ENCODE data around the gene DLK2. TPM values are rescaled to one million over a fixed set of nuclear protein-coding genes. Genes with fewer than 3 reads are reported as not detected.
"Not testable (repeated sequence)": the region's sequence is repeated elsewhere in the genome, so short reads cannot be mapped to it uniquely, and the experiment has no call there.

DLK2 gene
- total RNA-seq, 4 donors from 2014 or later = not detected

GRCh38 chr6:43471399-43471798 is 16.1 kb upstream of the DLK2 start:
- DNase-seq = no peak
- H3K36me3 ChIP-seq = no peaks in the 10 kb centered on the region
- no peaks in the 10 kb centered on the region for H3K27me3 ChIP-seq
- no peak overlapping the region for H3K27ac ChIP-seq
- H3K9me3 ChIP-seq = no peaks in the 10 kb centered on the region
- H3K4me1 ChIP-seq = no peaks in the 10 kb centered on the region
- TF ChIP-seq POLR2A (IDR thresholded peaks at IDR 0.05) (no peak), CTCF (IDR thresholded peaks at IDR 0.05) (no peak)
- H3K4me3 ChIP-seq = no peak overlapping the region

- H3K27me3 ChIP-seq = no peaks in the 10 kb centered on the region
- H3K4me1 ChIP-seq = no peaks in the 10 kb centered on the region
- no peaks in the 10 kb centered on the region for H3K36me3 ChIP-seq
- no peak for TF ChIP-seq CTCF (IDR thresholded peaks at IDR 0.05)
- TF ChIP-seq POLR2A (IDR thresholded peaks at IDR 0.05) = no peak
- DNase-seq = no peak
- no peaks in the 10 kb centered on the region for H3K9me3 ChIP-seq
- H3K4me3 ChIP-seq = no peak overlapping the region
- H3K27ac ChIP-seq = no peak overlapping the region
Observed at GRCh38 chr6:43469947-43470346, 14.6 kb upstream of the DLK2 start.

- Histone ChIP-seq H3K4me3 (no peak overlapping the region), H3K36me3 (no peaks in the 10 kb centered on the region), H3K9me3 (no peaks in the 10 kb centered on the region), H3K27ac (no peak overlapping the region), H3K27me3 (no peaks in the 10 kb centered on the region), H3K4me1 (no peaks in the 10 kb centered on the region)
- TF ChIP-seq CTCF (IDR thresholded peaks at IDR 0.05) (no peak), POLR2A (IDR thresholded peaks at IDR 0.05) (no peak)
- no peak for DNase-seq
Observed at GRCh38 chr6:43468748-43469681, 13.7 kb upstream of the DLK2 start.

DNA sequence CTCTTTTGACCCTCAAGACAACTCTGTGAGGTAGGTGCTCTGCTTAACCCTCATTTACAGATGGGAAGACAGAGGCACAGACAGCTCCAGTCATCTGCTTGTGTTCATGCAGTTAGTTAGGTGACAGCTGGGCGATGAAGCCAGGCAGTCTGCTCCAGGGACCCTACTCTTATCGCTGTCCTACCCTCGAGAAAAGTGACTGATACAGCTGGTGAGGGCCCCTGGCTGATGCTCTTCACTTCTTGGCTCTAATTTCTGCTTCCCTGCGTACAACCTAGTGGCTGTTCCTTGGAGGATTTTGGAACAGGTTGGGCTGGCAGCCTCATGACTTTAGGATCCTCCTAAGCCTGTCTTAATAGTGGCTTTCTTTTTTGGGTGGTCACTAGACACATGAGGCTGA is 12.9 kb upstream of the DLK2 start:
- no peak overlapping the region for H3K4me3 ChIP-seq
- no peaks in the 10 kb centered on the region for H3K27me3 ChIP-seq
- H3K4me1 ChIP-seq = no peaks in the 10 kb centered on the region
- no peaks in the 10 kb centered on the region for H3K36me3 ChIP-seq
- no peak overlapping the region for H3K27ac ChIP-seq
- no peak for DNase-seq
- TF ChIP-seq POLR2A (IDR thresholded peaks at IDR 0.05) = no peak
- TF ChIP-seq CTCF (IDR thresholded peaks at IDR 0.05) = no peak
- no peaks in the 10 kb centered on the region for H3K9me3 ChIP-seq

GRCh38 chr6:43467752-43468151 is 12.4 kb upstream of the DLK2 start:
- no peak overlapping the region for H3K4me3 ChIP-seq
- no peak for DNase-seq
- no peak overlapping the region for H3K27ac ChIP-seq
- TF ChIP-seq CTCF (IDR thresholded peaks at IDR 0.05) (no peak), POLR2A (IDR thresholded peaks at IDR 0.05) (no peak)
- no peaks in the 10 kb centered on the region for H3K36me3 ChIP-seq
- no peaks in the 10 kb centered on the region for H3K4me1 ChIP-seq
- H3K27me3 ChIP-seq = no peaks in the 10 kb centered on the region
- H3K9me3 ChIP-seq = no peaks in the 10 kb centered on the region

DNA sequence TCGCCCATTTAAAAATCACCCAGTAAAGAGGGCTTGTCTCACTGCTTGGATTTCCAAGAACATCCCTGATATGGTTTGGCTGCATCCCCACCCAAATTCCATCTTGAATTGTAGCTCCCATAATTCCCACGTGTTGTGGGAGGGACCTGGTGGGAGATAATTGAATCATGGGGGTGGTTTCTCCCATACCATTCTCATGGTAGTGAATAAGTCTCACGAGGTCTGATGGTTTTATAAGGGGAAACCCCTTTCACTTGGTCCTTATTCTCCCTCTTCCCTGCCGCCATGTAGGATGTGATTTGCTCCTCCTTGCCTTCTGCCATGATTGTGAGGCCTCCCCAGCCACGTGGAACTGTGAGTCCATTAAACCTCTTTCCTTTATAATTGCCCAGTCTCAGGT is 11.9 kb upstream of the DLK2 start:
- H3K4me3 ChIP-seq, H3K36me3 ChIP-seq, H3K27ac ChIP-seq, H3K27me3 ChIP-seq, DNase-seq, H3K4me1 ChIP-seq, H3K9me3 ChIP-seq: not testable (repeated sequence)
